Measurements from ENCODE around the gene GLDC.

The GLDC gene

GRCh38 chr9:6616951-6617602 is 28.5 kb downstream of the GLDC start:
- no peak for DNase-seq

- no peak for DNase-seq
Observed at GRCh38 chr9:6614489-6614888, 31.0 kb downstream of the GLDC start.

- DNase-seq = no peak
Observed at GRCh38 chr9:6611865-6612264, 33.7 kb downstream of the GLDC start.

GRCh38 chr9:6610073-6610472 is 35.5 kb downstream of the GLDC start:
- DNase-seq = no peak

GRCh38 chr9:6609497-6610016 is 36.0 kb downstream of the GLDC start:
- DNase-seq = no peak

- DNase-seq = no peak
Observed at GRCh38 chr9:6605202-6605601, 40.3 kb downstream of the GLDC start.

GRCh38 chr9:6600426-6600825 is 45.1 kb downstream of the GLDC start:
- DNase-seq = no peak

GRCh38 chr9:6600006-6600405 is 45.5 kb downstream of the GLDC start:
- no peak for DNase-seq

- no peak for DNase-seq
Observed at GRCh38 chr9:6598249-6598725, 47.2 kb downstream of the GLDC start.

- no peak for DNase-seq
Observed at GRCh38 chr9:6592791-6593190, 52.7 kb downstream of the GLDC start.

- no peak for DNase-seq
Observed at GRCh38 chr9:6592231-6592630, 53.3 kb downstream of the GLDC start.

- DNase-seq = no peak
Observed at GRCh38 chr9:6590772-6591384, 54.7 kb downstream of the GLDC start.

- no peak for DNase-seq
Observed at GRCh38 chr9:6590334-6590733, 55.2 kb downstream of the GLDC start.

- no peak for DNase-seq
Observed at GRCh38 chr9:6584881-6585597, 60.5 kb downstream of the GLDC start.

GRCh38 chr9:6581253-6581652 is 64.3 kb downstream of the GLDC start:
- no peak for DNase-seq

- no peak for DNase-seq
Observed at GRCh38 chr9:6579613-6580012, 65.9 kb downstream of the GLDC start.

- DNase-seq = no peak
Observed at GRCh38 chr9:6576987-6577386, 68.5 kb downstream of the GLDC start.

GRCh38 chr9:6575324-6576034 is 70.0 kb downstream of the GLDC start:
- DNase-seq = no peak

GRCh38 chr9:6567140-6567591 is 78.4 kb downstream of the GLDC start:
- no peak for DNase-seq

- DNase-seq = no peak
Observed at GRCh38 chr9:6566409-6567139, 79.0 kb downstream of the GLDC start.

- no peak for DNase-seq
Observed at GRCh38 chr9:6565312-6565711, 80.2 kb downstream of the GLDC start.

- no peak for DNase-seq
Observed at GRCh38 chr9:6564868-6565267, 80.7 kb downstream of the GLDC start.
